ENCODE results near the gene SUPT5H. TPM values are rescaled to one million over a fixed set of nuclear protein-coding genes. Genes with fewer than 3 reads are reported as not detected.

The SUPT5H gene
- total and polyA plus RNA-seq, 2 of the 8 experiments (the other 6 are each of a cell fraction or from before 2014, with no cell fraction given) = 77.8 to 111 TPM

- no peak overlapping the region for H2AFZ ChIP-seq (ENCODE audit: low read length)
- H3K27ac ChIP-seq (ENCODE audit: low read depth, low read length) = peak overlapping the region; percentile 69; the same call in 1 of the 2 replicates
- H2AK5ac ChIP-seq (ENCODE audit: low read depth, low read length) = 0 out of 2 replicates have a peak overlapping the region, but pooled peaks have one; percentile 75
- H3K9ac ChIP-seq (replicated peaks in 1 of 4; ENCODE audit: extremely low read depth in 1 of 4, low read depth in 3 of 4, low read length in 3 of 4) = peak overlapping the region; percentile 60 to 92 (median 72)
- H2BK12ac ChIP-seq (ENCODE audit: low read depth, low read length) = no peak overlapping the region
- WGBS, 2 experiments (ENCODE audit: extremely low coverage in 1 of 2, insufficient coverage in 1 of 2, insufficient read length in 1 of 2, insufficient replicate concordance in 2 of 2, low coverage in 1 of 2, low lambda C conversion rate in 2 of 2, missing lambda C conversion rate in 1 of 2) = 0% methylated on average over 1 of the region's 2 CpGs; no CpG with 5 or more reads in 1 of the 2 experiments
- H2BK120ac ChIP-seq (replicated peaks; ENCODE audit: low read depth, low read length) = no peak overlapping the region
- H3K56ac ChIP-seq (replicated peaks; ENCODE audit: insufficient read length, low read depth, low read length) = peak overlapping the region; percentile 84
- FAIRE-seq (no peak), DNase-seq (ENCODE audit: low read depth in 1 of 2, low spot score in 2 of 2) (no peak)
- H3K79me2 ChIP-seq (ENCODE audit: control insufficient read depth in 1 of 2, insufficient read depth in 2 of 2, low read length in 2 of 2) = peaks cover 7 to 20% of the 10 kb centered on the region in 2 experiments; a peak in 3 of 4 replicates
- H3K27me3 ChIP-seq (replicated peaks in 1 of 4; ENCODE audit: control insufficient read depth in 3 of 4, extremely low read depth in 1 of 4, insufficient read depth in 3 of 4, low read length in 3 of 4) = no peaks in the 10 kb centered on the region; a peak in 1 of 7 replicates
- peaks cover 20 to 30% (median 23%) of the 10 kb centered on the region in 4 experiments for H3K36me3 ChIP-seq (ENCODE audit: control insufficient read depth in 2 of 4, insufficient read depth in 4 of 4, low read length in 3 of 4)
- ChIA-PET POLR2A (ENCODE audit: partially characterized antibody) (interaction anchor here (0.5 to 47.8 kb wide), 34 partner anchors 10 to 397 kb away, joined by 3 to 1154 read pairs (median 7); partner anchors contain the start of genes DLL3, DYRK1B, EID2B and IFNL1), CTCF (ENCODE audit: partially characterized antibody) (interaction anchor here (0.8 to 1.6 kb wide), 8 partner anchors 8 to 39 kb away, joined by 3 to 11 read pairs (median 5); partner anchors contain the start of genes PLEKHG2 and SUPT5H)
- no peak overlapping the region for H3K23ac ChIP-seq (ENCODE audit: insufficient read length)
- H2BK15ac ChIP-seq (ENCODE audit: low read length) = no peak overlapping the region
- H4K8ac ChIP-seq (ENCODE audit: extremely low read depth, insufficient read depth, low read length) = no peak overlapping the region
- H3K4me2 ChIP-seq (ENCODE audit: insufficient read depth in 1 of 2, low read depth in 2 of 2, low read length in 2 of 2) = peak overlapping the region; percentile 82 to 87
- no peaks in the 10 kb centered on the region for H3K9me3 ChIP-seq (ENCODE audit: insufficient read depth in 2 of 2, low read depth in 1 of 2, low read length in 1 of 2)
- H2BK5ac ChIP-seq (ENCODE audit: low read depth, low read length) = peak overlapping the region; percentile 75; the same call in 1 of the 2 replicates
- H3K14ac ChIP-seq (ENCODE audit: insufficient read length) = no peak overlapping the region
- peaks cover 8% of the 10 kb centered on the region; the same call in 1 of the 2 replicates for H3K23me2 ChIP-seq (ENCODE audit: low read depth, low read length)
- H4K5ac ChIP-seq (ENCODE audit: insufficient read length, low read depth, low read length) = no peak overlapping the region
- peak overlapping the region; percentile 66; the same call in 1 of the 2 replicates for H3K18ac ChIP-seq (ENCODE audit: extremely low read depth, low read length)
- no peak for TF ChIP-seq CBX8 (IDR thresholded peaks at IDR 0.05; ENCODE audit: borderline replicate concordance, low read depth, low read length)
- no peak for TF ChIP-seq BACH1 (IDR thresholded peaks at IDR 0.05; ENCODE audit: low read length)
- peaks cover 8% of the 10 kb centered on the region for H3K79me1 ChIP-seq (ENCODE audit: low read depth, low read length)
- H3K4ac ChIP-seq (replicated peaks; ENCODE audit: insufficient read length, low read depth, low read length) = no peak overlapping the region
- H3K4me1 ChIP-seq (replicated peaks in 1 of 4; ENCODE audit: control insufficient read depth in 3 of 4, insufficient read depth in 4 of 4, low read length in 3 of 4) = peaks cover 0 to 5% (median 0%) of the 10 kb centered on the region in 4 experiments; a peak in 3 of 7 replicates
- H4K91ac ChIP-seq (replicated peaks; ENCODE audit: insufficient read length, low read length) = no peak overlapping the region
- H4K20me1 ChIP-seq (replicated peaks in 1 of 2; ENCODE audit: control insufficient read depth in 1 of 2, insufficient read depth in 2 of 2, low read length in 2 of 2) = peaks cover 2 to 18% of the 10 kb centered on the region in 2 experiments
- peak overlapping the region; percentile 97 to 99 (median 98) for H3K4me3 ChIP-seq (ENCODE audit: extremely low read depth in 1 of 4, insufficient read depth in 2 of 4, low read depth in 3 of 4, low read length in 4 of 4)
- no peak overlapping the region for H2BK20ac ChIP-seq (ENCODE audit: low read length)
Observed at GRCh38 chr19:39436350-39436716, 9.0 kb upstream of the SUPT5H start.

Data from H1 (cell line).